Measurements from ENCODE around the gene GRID2.
"Not testable (repeated sequence)": the region's sequence is repeated elsewhere in the genome, so short reads cannot be mapped to it uniquely, and the experiment has no call there.

GRID2 gene

DNA sequence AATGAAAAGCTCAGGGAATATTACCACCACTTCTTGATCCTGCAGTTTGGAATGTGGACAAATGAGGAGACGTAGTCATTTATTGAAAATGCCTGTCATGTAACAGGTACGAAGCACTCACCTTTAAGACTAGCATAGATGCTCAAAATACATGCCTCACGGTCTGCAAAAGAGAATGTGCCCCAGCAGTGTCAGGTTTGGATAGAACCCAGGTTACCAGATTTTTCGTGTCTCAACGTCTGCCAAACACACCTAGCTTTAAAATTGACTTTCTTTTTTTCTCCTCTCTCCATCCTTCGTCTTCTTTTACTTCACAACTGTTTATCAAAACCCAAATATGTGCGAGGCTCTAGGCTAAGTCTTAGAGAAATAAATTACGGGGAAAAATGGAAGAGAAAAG, 918.0 kb downstream of the GRID2 start:
- DNase-seq, result no peak

DNA sequence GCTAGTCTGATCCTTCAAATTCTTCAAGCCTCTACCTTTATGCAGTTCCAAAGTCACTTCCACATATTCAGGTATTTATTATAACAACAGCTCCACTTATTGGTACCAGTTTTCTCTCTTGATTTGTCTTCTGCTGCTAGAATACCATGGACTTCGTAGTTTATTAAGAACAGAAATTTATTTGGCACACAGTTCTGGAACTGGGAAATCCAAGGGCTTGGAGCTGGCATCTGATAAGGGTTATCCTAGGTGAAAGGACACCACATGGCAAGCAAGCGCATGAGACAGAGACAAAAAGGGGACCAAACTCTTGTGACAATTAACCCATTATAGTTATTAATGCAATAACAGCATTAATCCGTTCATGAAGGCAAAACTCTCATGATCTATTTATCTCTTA, 924.3 kb downstream of the GRID2 start:
- DNase-seq, result no peak

DNA sequence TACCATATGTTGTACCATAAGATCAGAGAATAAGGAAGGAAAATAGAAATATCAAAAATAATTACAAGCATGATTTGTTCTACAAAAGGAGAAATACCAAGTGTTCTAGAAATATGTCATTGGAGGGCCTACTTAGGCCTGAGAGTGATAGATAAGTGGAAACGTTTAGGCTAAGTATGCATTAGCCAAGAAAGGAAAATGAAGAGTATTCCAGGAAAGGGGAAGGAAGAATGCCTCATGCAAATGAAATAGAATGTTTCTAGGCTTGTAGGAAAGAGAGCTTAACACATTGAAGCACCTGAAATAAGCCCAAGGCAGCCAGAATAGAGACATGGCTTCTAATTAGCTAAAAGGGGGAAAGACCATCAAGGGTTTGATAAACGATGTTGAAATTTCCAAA, 929.1 kb downstream of the GRID2 start:
- no peak for DNase-seq

DNA sequence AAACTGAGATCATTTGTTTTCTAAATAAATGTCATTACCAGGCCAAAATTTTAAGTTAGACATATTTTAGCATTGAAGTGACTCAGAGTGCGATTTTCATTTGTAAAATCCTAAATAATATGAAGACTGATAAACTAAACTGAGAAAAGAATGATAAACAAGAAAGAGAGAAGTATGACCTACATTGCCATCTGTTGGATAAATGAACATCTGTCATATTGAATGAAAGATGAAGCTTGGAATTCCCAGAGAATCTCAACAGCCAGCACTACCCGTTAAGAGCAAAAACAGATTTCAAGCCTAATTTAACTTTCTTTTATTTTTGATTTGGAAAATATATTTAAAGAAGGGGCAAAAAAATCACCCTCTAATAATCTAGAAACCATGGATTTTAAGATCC, 933.8 kb downstream of the GRID2 start:
- no peak for DNase-seq

DNA sequence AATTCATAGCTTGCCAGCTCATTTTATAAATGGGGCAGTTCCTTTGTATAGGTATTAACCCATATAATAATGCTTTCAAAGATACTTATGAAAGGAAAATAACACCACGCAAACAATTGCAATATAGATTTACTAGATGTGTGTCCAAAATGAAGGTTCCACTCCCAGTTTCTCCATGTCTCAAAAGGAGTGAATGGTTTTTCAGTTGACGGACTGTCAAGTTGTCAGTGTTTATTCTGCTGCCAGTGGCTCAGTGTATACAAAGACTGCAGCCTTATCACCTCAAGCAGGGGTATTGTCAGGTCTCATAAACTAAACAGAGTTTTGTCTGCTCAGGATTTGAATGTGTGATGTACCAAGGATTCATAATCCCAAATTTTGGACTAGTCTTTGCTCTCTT, 939.5 kb downstream of the GRID2 start:
- no peak for DNase-seq

DNA sequence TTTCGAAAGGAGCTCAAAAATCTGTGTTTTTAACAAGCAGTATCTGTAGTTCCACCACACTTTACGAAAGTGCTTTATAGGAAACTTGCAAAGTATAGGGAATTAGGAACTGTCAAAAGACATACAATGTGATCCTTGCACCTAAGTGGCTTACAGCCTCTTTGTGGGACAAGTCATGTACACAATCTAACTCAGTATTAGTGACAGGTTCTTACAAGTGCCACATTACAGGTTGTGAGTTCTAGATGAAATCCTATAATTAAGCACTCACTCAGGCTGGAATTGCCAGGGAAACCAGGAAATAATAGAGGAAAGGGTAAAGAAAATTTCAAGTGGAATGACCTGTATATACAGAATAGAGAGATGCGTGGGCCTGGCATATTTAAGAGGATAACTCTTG, 957.4 kb downstream of the GRID2 start:
- DNase-seq, result no peak

DNA sequence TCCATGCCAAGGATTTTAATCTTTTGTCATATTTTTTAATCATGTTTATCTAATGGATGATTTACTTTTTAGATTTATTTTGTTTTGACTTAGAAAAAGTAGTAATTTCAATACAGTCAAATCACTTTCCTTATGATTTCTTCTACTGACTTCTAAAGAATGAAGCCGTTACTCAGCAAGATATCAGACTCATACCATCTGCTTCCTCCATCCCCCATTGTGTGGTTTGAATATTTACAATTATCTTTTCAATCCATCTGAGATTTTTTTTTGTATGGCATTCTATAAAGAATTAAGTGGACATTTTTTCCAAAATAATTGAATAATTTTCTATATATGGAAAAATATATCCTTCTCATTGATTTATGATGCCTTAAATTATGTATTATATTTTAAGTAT, 959.4 kb downstream of the GRID2 start:
- no peak for DNase-seq

DNA sequence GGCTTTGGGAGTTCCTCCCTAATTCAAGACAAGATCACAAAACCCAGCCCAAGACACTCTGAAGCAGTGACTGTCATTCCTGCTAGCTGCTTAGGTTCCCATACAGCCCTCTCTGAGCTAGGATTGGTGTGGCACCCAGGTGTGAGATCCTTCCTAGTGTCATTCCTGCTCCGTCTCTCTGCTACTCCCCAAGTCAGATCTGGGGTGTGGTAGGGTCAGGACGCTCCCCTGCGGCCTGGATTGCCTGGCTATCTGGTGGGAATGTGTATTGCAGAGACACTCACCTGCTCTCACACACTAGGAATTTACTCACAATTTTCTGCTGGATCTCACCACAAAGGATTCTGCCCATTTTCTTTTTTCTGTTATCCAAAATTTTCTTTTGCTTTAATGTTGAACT, 964.0 kb downstream of the GRID2 start:
- DNase-seq, result no peak

DNA sequence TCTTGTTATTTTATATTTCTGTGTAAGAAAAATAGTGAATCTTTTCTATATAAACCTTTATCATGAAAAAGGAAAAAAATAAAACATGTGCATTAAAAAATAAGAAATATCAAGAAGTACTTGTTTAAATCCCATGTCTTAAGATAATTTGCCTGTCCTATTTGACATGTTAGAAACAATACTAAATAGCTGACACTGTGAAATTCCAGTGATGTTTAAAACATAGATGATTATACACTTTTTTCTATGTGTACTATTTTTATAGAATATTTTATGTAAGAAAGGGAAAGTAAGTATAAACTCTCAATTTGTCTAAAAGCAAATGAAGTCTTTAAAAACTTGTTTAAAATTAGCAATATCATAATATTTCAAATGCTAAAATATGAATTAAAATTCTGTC, 981.6 kb downstream of the GRID2 start:
- DNase-seq, result no peak

DNA sequence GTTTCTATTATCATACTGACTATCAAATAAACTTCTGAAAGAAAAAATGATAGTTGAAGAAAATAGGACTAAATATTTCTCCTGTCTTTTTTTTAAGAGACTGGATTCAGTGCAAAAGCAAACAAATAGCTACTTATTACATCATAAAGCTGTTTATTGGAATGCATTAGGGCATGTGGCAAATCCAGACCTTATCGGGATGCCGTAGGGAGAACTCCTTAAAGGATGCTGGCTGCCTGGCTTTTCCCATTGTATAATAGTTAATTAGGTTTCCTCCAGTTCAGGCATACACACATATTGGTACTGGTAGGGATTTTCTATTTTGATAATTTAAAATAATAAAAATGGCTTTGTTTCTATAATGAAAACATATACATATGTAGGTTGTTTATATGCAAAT, 985.5 kb downstream of the GRID2 start:
- no peak for DNase-seq

DNA sequence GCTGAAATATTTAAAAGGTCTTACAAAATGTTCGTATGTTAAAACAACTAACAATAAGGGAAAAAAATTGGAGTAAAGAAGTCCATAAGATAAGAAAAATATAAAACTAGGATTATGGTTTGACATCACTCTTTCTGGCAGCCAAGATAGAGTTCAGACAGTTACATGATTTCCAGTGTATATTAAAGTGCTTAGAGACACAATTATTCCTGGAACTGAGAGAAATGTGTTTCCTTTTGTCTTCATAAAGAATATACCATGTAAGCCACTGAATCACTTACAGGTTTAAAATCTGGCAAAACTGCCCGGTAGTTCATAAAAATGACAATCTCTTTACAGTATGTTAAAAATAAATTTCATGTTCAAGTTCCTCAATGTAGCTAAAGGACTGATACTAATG, 986.1 kb downstream of the GRID2 start:
- no peak for DNase-seq

DNA sequence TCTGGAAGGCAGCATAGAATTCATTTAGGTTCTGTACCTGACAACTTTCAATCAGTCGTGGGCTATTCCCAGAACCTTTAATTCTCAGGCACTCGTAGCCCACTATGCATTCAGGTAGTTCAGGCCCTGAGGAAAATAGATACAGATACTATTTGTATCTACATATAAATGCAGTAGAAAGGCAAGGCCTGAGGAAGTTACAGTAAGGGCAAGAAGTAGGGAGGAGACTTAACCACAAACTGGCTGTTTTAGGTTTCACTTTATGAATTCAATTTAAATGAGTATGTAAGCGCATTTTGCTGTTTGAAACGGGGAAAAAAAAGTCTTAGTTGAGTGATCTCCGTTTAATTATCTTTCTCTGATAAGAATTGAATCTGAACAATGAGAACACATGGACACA, 995.4 kb downstream of the GRID2 start:
- DNase-seq, result no peak

DNA sequence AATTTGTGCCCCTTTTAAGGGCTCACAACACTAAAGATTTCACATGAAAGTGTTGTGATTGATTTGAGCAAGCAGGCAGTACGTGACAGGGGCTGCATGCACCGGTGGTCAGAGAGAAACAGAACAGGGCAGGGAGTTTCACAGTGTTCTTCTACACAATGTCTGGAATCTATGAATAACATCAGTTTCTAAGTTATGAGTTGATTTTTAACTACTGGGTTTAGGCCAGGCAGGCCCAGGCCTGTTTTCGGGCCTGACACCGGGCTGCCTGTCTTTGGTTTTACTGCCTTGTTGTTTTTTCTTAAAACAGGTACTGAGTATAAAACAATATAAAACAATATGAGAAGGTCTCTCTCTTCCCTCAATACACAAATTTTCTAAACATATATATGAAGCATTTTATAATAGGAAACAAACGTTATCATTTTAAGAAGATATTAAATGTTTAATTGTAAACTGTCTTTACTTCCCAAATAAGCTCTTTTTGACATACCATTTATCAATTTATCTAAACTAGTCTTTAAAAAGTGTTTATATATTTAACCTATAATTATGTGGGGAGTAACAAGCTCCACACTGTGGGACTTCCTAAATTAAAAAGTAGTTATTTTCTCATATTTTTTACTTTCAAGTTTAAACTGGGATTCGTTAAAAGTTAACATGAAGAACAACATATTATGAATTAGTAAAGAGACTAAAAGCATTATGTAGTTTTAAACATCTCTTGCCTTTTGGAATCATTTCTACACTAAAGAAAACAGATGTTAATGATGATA, 997.2 kb downstream of the GRID2 start:
- DNase-seq, result not testable (repeated sequence)

DNA sequence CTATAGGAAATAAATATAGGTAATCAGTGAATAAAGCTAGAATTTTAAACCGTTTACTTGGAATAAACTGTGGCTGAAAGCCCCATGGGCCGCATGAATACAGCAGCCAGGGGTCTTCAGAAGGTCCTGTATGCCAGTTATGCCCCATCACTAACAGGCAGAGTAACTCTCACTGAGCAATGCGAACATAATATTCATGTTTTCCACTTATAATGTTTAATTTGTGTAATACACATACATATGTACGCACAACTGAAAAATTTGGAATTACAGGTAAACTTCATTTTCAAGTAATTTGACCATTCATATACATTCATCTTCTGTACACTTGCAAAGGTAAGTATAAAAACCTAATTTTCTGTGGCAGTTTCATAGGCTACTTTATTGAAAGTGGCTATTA, 998.5 kb downstream of the GRID2 start:
- DNase-seq, result no peak

DNA sequence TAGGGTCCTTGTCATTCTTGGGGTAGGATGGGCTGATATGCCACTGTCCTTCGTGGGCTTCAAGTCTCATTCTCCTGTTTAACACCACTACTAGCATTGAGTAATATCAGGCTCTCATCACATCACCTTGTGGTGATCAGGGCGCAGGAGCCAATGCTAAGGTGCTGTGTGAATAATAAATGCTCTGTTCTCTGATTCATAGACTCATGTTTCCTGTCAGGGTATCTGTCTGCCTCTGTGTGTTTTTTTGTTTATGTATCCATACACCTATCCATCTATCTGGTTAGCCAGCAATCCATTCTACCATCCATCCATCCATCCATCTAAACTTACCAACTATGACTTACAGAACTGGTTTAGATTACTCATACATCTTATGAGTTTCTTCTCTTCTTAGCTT, 999.7 kb downstream of the GRID2 start:
- no peak for DNase-seq

DNA sequence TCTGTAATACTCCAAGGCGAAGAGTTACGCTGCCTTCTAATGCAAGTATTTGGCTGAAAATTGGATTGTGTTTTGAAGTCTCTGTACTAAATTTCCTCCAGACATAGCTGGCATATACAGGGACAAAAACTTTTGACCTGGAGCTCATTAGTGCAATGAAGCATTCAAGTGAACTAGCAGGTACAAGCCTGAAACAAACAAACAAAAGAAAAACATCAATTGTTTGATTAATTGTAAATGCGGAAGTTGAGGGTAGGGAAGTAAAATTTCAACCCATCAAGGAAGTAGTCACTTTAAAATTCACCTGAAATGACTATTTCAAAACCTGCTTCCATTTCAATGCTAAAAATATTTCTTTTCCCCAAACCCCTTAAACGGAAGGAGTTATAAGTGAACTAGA, 1008.5 kb downstream of the GRID2 start:
- no peak for DNase-seq

DNA sequence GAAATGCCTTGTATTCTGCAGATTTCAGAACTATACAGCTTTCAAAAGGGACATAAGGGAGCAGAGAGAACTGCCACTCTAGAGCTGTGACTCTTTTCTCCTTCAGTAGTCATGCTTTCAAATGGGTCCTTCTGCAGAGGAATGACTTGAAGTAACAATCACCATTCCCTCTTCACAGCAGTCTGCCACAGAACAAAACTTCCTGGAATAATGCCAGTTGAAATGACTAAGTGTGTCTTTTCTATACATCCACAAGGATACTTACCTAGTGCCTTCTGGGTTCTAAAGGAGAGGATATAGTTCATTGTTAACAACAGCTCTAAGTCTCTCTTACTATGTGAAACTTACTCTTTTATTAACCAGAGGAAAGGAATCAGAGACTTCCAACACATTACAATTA, 1009.4 kb downstream of the GRID2 start:
- no peak for DNase-seq

DNA sequence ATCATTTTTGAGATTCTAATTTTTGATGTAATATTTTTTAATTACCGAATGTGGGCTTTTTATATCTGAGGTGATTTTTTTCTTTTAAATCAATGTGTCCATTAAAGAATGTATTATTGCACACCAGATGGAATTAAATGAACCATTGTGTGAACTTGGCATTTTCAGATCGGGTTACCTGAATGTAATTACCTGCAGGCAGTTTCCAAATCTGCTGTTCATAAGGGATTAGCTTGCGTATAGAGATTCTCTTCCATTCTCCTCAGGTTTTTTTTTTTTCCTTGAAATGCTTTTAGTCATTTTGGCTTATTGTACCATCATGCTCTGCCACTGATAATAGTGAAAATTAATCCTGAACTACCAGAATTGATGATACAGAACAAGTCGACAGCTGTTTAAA, 1013.3 kb downstream of the GRID2 start:
- DNase-seq, result no peak

DNA sequence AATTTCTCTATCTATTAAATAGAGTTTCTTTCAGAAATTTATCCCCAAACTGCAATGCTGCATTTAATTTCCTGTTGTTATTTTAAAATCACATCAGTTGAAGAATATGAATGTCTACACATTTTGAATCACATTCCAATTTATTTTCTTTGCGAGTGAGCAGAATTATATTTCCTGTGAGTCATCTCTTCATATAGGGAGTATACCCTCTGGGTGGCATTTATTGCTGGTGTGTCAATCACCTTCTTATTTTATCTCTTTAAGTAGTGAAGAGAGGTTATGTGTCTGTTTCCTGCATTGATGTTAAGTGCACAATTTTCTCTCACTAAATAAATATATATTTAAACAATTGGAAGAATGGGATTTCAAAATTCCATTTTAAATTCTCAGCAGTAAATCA, 1013.8 kb downstream of the GRID2 start:
- no peak for DNase-seq

DNA sequence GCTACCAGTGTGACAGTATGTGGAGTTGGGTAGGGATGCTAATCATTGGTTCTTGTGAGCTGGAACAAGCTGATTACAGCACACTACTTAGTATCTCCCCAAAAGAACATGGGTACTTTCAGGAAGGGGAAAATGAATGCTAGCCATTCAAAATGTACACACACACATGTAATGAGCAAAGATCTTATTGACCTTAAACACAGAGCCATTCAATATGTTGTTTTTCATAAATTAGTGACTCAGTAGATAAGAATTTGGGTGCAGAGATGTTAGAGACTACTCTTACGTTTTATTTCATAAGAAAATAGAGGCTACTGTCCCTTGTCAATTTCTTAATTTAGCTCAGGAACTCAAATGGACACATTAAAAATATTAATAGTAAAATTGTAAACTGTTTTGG, 1015.3 kb downstream of the GRID2 start:
- DNase-seq, result no peak

DNA sequence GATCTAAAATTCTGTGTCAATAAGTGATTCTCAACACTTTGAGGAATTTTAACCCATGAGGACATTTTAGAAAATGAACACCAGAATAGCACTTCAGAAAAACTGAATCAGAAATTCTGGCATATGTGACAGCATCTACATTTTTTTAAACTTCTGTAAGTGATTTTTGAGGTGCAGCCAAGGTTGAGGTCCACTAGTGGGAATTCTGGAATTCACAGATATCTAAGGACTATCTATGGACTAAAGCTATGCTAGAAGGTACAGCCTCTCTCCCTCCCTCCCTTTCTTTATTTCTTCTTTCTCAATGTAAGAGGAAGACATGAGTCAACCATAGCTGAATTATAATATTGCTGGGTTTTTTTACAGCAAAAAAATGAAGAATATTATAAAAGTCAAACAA, 1016.6 kb downstream of the GRID2 start:
- no peak for DNase-seq

DNA sequence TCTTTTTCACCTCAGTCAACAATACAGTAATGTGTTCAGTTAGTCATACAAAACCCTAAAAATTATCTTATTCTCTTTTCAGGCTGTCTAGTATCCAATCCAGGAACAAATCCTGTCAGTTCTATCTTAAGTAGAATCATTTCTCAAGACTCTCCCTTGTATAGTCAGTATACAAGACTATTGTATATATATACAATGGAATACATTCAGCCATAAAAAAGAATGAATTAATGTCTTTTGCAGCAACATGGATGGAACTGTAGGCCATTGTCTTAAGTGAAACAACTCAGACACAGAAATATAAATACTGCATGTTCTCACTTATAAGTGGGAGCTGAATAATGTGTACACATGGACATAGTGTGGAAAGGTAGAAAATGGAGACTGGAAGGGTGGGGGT, 1023.6 kb downstream of the GRID2 start:
- DNase-seq, result no peak

DNA sequence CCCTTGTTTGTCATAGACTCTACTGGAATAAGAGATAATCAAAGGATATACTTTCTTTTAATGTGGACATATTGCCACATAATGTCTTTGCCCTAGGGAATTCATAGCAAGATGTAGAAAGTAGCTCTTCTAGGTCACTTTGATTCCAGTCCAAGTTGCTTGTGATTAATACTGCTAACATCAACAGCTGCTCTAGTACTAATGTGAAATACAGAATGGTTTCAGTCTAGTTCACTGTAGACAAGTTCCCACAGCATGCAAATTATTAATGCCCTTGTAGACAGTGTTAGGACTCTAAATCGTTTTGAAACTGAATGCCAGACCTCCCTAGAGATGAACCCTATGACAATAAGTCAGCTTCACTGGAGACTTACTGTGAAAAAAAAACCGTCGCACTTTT, 1030.2 kb downstream of the GRID2 start:
- no peak for DNase-seq

DNA sequence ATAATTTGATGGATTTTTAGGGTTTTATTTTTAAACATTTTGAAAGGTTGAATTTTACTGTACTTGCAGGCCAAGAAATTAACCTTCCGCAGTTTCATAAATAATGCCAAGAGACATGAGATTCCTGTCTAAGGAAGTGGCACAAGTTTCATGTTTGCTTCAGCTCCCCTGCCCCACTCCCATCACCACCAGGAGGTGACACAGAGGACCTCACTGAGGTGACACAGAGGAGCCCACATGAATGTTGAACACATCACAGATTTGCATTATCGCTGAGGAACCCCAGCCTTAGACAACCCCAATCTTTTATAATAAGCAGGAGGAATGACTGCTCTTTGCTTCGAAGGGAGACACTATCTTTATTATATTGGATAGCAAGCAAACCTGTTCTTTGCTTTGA, 1033.4 kb downstream of the GRID2 start:
- DNase-seq, result no peak

DNA sequence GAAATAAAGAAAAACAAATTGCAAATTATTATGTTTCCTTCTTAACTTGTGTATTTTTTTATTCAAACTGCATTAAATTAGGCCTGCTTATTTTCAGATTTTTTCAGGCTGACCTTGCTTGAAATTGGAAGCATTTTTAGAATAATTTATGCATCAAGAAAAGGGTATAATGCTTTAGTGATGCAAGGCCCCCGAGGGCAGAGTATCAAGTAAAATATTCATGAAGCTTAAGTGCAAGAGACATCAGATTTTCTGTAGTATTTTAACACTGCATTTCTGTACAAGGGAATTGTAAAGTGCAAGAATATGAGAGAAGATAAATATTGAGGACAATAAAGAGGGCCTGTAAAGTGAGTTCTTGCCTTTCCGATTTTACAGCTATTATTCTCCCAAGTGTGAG, 1039.0 kb downstream of the GRID2 start:
- no peak for DNase-seq

DNA sequence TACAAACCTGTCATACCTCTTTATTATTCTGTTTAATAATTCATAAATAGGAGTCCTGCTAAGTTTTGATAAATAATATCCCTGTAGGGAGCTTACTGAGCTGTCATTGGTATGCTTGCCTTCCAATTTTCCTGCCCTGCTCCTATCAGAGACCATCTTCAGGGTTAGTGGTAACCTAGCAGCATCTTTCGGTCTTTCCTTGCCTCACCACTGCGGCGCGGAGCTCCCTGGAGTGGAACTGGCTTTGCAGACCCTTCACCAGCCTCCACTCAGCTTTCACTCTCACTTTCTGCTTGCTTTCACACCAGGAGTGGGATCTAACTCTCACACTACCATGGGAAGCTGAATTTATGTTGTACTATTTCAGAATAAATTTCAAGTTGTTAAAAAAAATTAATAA, 1043.1 kb downstream of the GRID2 start:
- no peak for DNase-seq
